Measurements from ENCODE around the gene ENKUR.

ENKUR gene

GRCh38 chr10:25015828-25016375 lies at the start of gene ENKUR:
TSS of gene ENKUR (minus strand) at chr10:25016158. CDS start at chr10:25015936, 222 bp downstream.
- DNase-seq (ENCODE audit: low spot score) = peak; percentile 77
- in situ Hi-C loops (cut with MboI; ENCODE audit: low sequenced_read_pairs, unreplicated experiment) = no loop called here
- TF ChIP-seq CTCF (IDR thresholded peaks at IDR 0.05; ENCODE audit: borderline replicate concordance, control extremely low read depth, extremely low read depth, insufficient read depth, missing control alignments) = no peak

- in situ Hi-C loops (cut with MboI; ENCODE audit: low sequenced_read_pairs, unreplicated experiment) = no loop called here
- DNase-seq (ENCODE audit: low spot score) = no peak
- no peak for TF ChIP-seq CTCF (IDR thresholded peaks at IDR 0.05; ENCODE audit: borderline replicate concordance, control extremely low read depth, extremely low read depth, insufficient read depth, missing control alignments)
These were observed 48.4 kb upstream of the ENKUR start for GRCh38 chr10:25064401-25064800.

GRCh38 chr10:25063644-25064043 lies 47.7 kb upstream of the ENKUR start:
- TF ChIP-seq CTCF (IDR thresholded peaks at IDR 0.05; ENCODE audit: borderline replicate concordance, control extremely low read depth, extremely low read depth, insufficient read depth, missing control alignments) = no peak
- in situ Hi-C loops (cut with MboI; ENCODE audit: low sequenced_read_pairs, unreplicated experiment) = no loop called here
- no peak for DNase-seq (ENCODE audit: low spot score)

- in situ Hi-C loops (cut with MboI; ENCODE audit: low sequenced_read_pairs, unreplicated experiment) = no loop called here
- DNase-seq (ENCODE audit: low spot score) = no peak
- no peak for TF ChIP-seq CTCF (IDR thresholded peaks at IDR 0.05; ENCODE audit: borderline replicate concordance, control extremely low read depth, extremely low read depth, insufficient read depth, missing control alignments)
These were observed 47.2 kb upstream of the ENKUR start for GRCh38 chr10:25063157-25063556.

GRCh38 chr10:25061711-25062449 lies 45.9 kb upstream of the ENKUR start:
- DNase-seq (ENCODE audit: low spot score) = no peak
- in situ Hi-C loops (cut with MboI; ENCODE audit: low sequenced_read_pairs, unreplicated experiment) = no loop called here
- no peak for TF ChIP-seq CTCF (IDR thresholded peaks at IDR 0.05; ENCODE audit: borderline replicate concordance, control extremely low read depth, extremely low read depth, insufficient read depth, missing control alignments)

- no peak for DNase-seq (ENCODE audit: low spot score)
- no peak for TF ChIP-seq CTCF (IDR thresholded peaks at IDR 0.05; ENCODE audit: borderline replicate concordance, control extremely low read depth, extremely low read depth, insufficient read depth, missing control alignments)
- in situ Hi-C loops (cut with MboI; ENCODE audit: low sequenced_read_pairs, unreplicated experiment) = no loop called here
These were observed 45.2 kb upstream of the ENKUR start for GRCh38 chr10:25061125-25061524.
